ENCODE data around the gene UBE2L3. TPM values are rescaled to one million over a fixed set of nuclear protein-coding genes. Genes with fewer than 3 reads are reported as not detected.
"Not testable (repeated sequence)": the region's sequence is repeated elsewhere in the genome, so short reads cannot be mapped to it uniquely, and the experiment has no call there.

Gene UBE2L3
- total and polyA plus RNA-seq, 2 experiments from 2014 or later = 86.3 to 136 TPM

DNA sequence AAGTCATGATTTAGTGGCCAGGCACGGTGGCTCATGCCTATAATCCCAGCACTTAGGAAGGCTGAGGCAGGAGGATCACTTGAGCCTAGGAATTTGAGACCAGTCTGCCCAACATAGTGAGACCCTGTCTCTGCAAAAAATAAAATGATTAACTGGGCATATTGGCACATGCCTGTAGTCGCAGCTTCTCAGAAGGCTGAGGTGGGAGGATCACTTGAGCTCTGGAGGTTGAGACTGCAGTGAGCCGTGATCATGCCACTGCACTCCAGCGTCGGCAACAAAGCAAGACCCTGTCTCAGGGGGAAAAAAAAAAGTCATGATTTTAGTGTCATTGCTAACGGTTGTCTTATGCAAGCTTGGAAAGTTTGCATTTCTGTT, 11.9 kb downstream of the UBE2L3 start (continued):
- no peak for TF ChIP-seq JUNB (IDR thresholded peaks at IDR 0.05; ENCODE audit: unreplicated experiment)
- TF ChIP-seq, protein P1, sequence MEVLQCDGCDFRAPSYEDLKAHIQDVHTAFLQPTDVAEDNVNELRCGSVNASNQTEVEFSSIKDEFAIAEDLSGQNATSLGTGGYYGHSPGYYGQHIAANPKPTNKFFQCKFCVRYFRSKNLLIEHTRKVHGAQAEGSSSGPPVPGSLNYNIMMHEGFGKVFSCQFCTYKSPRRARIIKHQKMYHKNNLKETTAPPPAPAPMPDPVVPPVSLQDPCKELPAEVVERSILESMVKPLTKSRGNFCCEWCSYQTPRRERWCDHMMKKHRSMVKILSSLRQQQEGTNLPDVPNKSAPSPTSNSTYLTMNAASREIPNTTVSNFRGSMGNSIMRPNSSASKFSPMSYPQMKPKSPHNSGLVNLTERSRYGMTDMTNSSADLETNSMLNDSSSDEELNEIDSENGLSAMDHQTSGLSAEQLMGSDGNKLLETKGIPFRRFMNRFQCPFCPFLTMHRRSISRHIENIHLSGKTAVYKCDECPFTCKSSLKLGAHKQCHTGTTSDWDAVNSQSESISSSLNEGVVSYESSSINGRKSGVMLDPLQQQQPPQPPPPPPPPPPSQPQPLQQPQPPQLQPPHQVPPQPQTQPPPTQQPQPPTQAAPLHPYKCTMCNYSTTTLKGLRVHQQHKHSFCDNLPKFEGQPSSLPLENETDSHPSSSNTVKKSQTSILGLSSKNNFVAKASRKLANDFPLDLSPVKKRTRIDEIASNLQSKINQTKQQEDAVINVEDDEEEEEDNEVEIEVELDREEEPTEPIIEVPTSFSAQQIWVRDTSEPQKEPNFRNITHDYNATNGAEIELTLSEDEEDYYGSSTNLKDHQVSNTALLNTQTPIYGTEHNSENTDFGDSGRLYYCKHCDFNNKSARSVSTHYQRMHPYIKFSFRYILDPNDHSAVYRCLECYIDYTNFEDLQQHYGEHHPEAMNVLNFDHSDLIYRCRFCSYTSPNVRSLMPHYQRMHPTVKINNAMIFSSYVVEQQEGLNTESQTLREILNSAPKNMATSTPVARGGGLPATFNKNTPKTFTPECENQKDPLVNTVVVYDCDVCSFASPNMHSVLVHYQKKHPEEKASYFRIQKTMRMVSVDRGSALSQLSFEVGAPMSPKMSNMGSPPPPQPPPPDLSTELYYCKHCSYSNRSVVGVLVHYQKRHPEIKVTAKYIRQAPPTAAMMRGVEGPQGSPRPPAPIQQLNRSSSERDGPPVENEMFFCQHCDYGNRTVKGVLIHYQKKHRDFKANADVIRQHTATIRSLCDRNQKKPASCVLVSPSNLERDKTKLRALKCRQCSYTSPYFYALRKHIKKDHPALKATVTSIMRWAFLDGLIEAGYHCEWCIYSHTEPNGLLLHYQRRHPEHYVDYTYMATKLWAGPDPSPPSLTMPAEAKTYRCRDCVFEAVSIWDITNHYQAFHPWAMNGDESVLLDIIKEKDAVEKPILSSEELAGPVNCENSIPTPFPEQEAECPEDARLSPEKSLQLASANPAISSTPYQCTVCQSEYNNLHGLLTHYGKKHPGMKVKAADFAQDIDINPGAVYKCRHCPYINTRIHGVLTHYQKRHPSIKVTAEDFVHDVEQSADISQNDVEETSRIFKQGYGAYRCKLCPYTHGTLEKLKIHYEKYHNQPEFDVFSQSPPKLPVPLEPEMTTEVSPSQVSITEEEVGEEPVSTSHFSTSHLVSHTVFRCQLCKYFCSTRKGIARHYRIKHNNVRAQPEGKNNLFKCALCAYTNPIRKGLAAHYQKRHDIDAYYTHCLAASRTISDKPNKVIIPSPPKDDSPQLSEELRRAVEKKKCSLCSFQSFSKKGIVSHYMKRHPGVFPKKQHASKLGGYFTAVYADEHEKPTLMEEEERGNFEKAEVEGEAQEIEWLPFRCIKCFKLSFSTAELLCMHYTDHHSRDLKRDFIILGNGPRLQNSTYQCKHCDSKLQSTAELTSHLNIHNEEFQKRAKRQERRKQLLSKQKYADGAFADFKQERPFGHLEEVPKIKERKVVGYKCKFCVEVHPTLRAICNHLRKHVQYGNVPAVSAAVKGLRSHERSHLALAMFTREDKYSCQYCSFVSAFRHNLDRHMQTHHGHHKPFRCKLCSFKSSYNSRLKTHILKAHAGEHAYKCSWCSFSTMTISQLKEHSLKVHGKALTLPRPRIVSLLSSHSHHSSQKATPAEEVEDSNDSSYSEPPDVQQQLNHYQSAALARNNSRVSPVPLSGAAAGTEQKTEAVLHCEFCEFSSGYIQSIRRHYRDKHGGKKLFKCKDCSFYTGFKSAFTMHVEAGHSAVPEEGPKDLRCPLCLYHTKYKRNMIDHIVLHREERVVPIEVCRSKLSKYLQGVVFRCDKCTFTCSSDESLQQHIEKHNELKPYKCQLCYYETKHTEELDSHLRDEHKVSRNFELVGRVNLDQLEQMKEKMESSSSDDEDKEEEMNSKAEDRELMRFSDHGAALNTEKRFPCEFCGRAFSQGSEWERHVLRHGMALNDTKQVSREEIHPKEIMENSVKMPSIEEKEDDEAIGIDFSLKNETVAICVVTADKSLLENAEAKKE (CRISPR knock-in tag; IDR thresholded peaks at IDR 0.05) = no peak
- no peak for TF ChIP-seq NANOG (IDR thresholded peaks at IDR 0.05; ENCODE audit: borderline replicate concordance)

DNA sequence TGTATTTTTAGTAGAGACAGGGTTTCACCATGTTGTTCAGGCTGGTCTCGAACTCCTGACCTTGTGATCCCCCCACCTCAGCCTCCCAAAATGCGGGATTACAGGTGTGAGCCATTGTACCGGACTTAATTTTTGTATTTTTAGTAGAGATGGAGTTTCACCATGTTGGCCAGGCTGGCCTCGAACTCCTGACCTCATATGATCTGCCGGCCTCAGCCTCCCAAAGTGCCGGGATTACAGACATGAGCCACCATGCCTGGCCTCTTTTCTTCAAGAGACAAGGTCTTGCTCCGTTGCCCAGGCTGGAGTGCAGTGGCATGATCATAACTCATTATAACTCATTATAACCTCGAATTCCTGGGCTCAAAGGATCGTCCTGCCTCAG, 13.1 kb downstream of the UBE2L3 start:
- not testable (repeated sequence) for ATAC-seq; H3K27me3 ChIP-seq (ENCODE audit: insufficient read depth)

DNA sequence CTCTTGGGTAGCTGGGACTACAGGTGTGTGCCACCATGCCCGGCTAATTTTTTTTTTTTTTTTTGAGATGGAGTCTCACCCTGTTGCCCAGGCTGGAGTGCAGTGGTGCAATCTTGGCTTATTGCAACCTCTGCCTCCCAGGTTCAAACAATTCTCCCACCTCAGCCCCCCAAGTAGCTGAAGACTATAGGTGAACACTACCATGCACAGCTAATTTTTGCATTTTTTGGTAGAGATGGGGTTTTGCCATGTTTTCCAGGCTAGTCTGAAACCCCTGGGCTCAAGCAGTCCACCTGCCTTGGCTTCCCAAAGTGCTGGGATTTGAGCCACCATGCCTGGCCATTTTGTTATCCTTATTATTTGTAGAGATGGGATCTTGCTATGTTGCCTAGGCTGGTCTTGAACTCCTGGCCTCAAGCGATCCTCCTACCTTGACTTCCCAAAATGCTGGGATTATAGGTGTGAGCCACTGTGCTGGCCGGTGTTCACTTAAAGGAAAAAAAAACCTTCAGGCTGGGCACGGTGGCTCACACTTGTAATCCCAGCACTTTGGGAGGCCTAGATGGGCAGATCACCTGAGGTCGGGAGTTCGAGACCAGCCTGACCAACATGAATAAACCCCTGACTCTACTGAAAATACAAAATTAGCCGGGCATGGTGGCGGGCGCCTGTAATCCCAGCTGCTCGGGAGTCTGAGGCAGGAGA, 13.6 kb downstream of the UBE2L3 start:
- not testable (repeated sequence) for H3K4me3 Mint-ChIP-seq; H3K27me3 ChIP-seq (ENCODE audit: insufficient read depth); H3K27ac Mint-ChIP-seq; H3K27me3 Mint-ChIP-seq (ENCODE audit: insufficient read depth, low read depth, poor library complexity); DNase-seq (ENCODE audit: low spot score); H3K27ac ChIP-seq (ENCODE audit: low read depth); ATAC-seq; H3K4me1 Mint-ChIP-seq; H3K4me2 ChIP-seq; H3K9me2 ChIP-seq (ENCODE audit: insufficient read depth); H3K36me3 ChIP-seq (ENCODE audit: insufficient read depth); H3K4me1 ChIP-seq (ENCODE audit: insufficient read depth); H3K4me3 ChIP-seq; H3K9me3 Mint-ChIP-seq; H2AFZ ChIP-seq; H3K36me3 Mint-ChIP-seq (ENCODE audit: low read depth); H3F3A ChIP-seq (replicated peaks; ENCODE audit: low read depth)
- peaks cover 100% of the 10 kb centered on the region for H3K79me2 ChIP-seq (replicated peaks; ENCODE audit: insufficient read depth)
- peaks cover 87% of the 10 kb centered on the region for H4K20me1 ChIP-seq (replicated peaks; ENCODE audit: insufficient read depth)

More for the DNA sequence above, 13.1 kb downstream of the UBE2L3 start:
- not testable (repeated sequence) for H3K4me3 Mint-ChIP-seq; H3F3A ChIP-seq (replicated peaks; ENCODE audit: low read depth); DNase-seq (ENCODE audit: low spot score); H2AFZ ChIP-seq; H3K4me2 ChIP-seq; H3K4me3 ChIP-seq; H3K4me1 Mint-ChIP-seq; H3K36me3 Mint-ChIP-seq (ENCODE audit: low read depth); H3K36me3 ChIP-seq (ENCODE audit: insufficient read depth); H3K9me3 Mint-ChIP-seq; H3K9me2 ChIP-seq (ENCODE audit: insufficient read depth); H3K4me1 ChIP-seq (ENCODE audit: insufficient read depth); H3K27ac ChIP-seq (ENCODE audit: low read depth); H3K27me3 Mint-ChIP-seq (ENCODE audit: insufficient read depth, low read depth, poor library complexity); H3K27ac Mint-ChIP-seq
- peaks cover 100% of the 10 kb centered on the region for H3K79me2 ChIP-seq (replicated peaks; ENCODE audit: insufficient read depth)
- H4K20me1 ChIP-seq (replicated peaks; ENCODE audit: insufficient read depth) = peaks cover 87% of the 10 kb centered on the region
